ENCODE measurements around the gene CYSRT1. TPM values are rescaled to one million over a fixed set of nuclear protein-coding genes. Genes with fewer than 3 reads are reported as not detected.

CYSRT1 gene
- polyA plus RNA-seq, 3 donors, result 0.17 TPM; not detected in 2

- no peak overlapping the region for H3K4me3 Mint-ChIP-seq
- H3K27ac ChIP-seq (ENCODE audit: low read depth in 1 of 2, low read length in 2 of 2), result no peak overlapping the region
- H3K9me3 Mint-ChIP-seq, result peaks cover 0 to 3% (median 0%) of the 10 kb centered on the region in 7 donors
- no peak overlapping the region for H3K9ac ChIP-seq (ENCODE audit: insufficient read depth, low read length, poor library complexity, severe bottlenecking)
- no peak overlapping the region for H3K4me2 ChIP-seq (replicated peaks; ENCODE audit: extremely low read depth, low read length, poor library complexity, severe bottlenecking)
- WGBS (ENCODE audit: insufficient coverage), result 95% methylated on average over 25 of the region's 25 CpGs
- no peak overlapping the region for H2AFZ ChIP-seq (ENCODE audit: insufficient read depth, low read depth, low read length, poor library complexity, severe bottlenecking)
- peaks cover 18 to 26% of the 10 kb centered on the region in 2 donors for H3K4me1 ChIP-seq (ENCODE audit: control insufficient read depth in 1 of 2, insufficient read depth in 2 of 2, low read length in 2 of 2)
- H3K27ac Mint-ChIP-seq, result peak overlapping the region in 2 of 7 donors; percentile 38 to 55
- H4K20me1 ChIP-seq (ENCODE audit: insufficient read depth, low read length), result peaks cover 33% of the 10 kb centered on the region
- no peak overlapping the region for H3K4me3 ChIP-seq (replicated peaks in 1 of 3; ENCODE audit: low read depth in 2 of 3, low read length in 3 of 3)
- peaks cover 17% of the 10 kb centered on the region for H3K79me2 ChIP-seq (ENCODE audit: insufficient read depth, low read length)
- peaks cover 2 to 7% (median 6%) of the 10 kb centered on the region in 3 donors for H3K27me3 Mint-ChIP-seq (ENCODE audit: low read depth in 3 of 3)
- intact Hi-C loops (cut with micrococcal nuclease), result no loop called here
- no peak for TF ChIP-seq CTCF (IDR thresholded peaks at IDR 0.05)
- H3K9me3 ChIP-seq (replicated peaks in 1 of 2; ENCODE audit: control insufficient read depth in 1 of 2, insufficient read depth in 1 of 2, low read length in 2 of 2), result no peaks in the 10 kb centered on the region
- DNase-seq, result no peak
- H3K36me3 ChIP-seq (replicated peaks in 1 of 2; ENCODE audit: control insufficient read depth in 1 of 2, insufficient read depth in 2 of 2, low read length in 2 of 2), result peaks cover 18 to 19% of the 10 kb centered on the region in 2 donors
- peaks cover 15 to 18% of the 10 kb centered on the region in 2 donors for H3K36me3 Mint-ChIP-seq
- H3K4me1 Mint-ChIP-seq, result peaks cover 24% of the 10 kb centered on the region
- H3K27me3 ChIP-seq (ENCODE audit: control insufficient read depth in 2 of 2, insufficient read depth in 2 of 2, low read length in 2 of 2), result no peaks in the 10 kb centered on the region
Measured at GRCh38 chr9:137245450-137246421, 20.8 kb downstream of the CYSRT1 start.

GRCh38 chr9:137247135-137247915, 22.4 kb downstream of the CYSRT1 start:
- Histone ChIP-seq H3K9me3 (replicated peaks in 1 of 2; ENCODE audit: control insufficient read depth in 1 of 2, insufficient read depth in 1 of 2, low read length in 2 of 2) (no peaks in the 10 kb centered on the region), H3K9ac (ENCODE audit: insufficient read depth, low read length, poor library complexity, severe bottlenecking) (no peak overlapping the region), H3K4me1 (ENCODE audit: control insufficient read depth in 1 of 2, insufficient read depth in 2 of 2, low read length in 2 of 2) (peaks cover 12 to 19% of the 10 kb centered on the region in 2 donors), H2AFZ (ENCODE audit: insufficient read depth, low read depth, low read length, poor library complexity, severe bottlenecking) (no peak overlapping the region), H3K4me3 (replicated peaks in 1 of 3; ENCODE audit: low read depth in 2 of 3, low read length in 3 of 3) (no peak overlapping the region), H3K79me2 (ENCODE audit: insufficient read depth, low read length) (peaks cover 8% of the 10 kb centered on the region), H3K4me2 (replicated peaks; ENCODE audit: extremely low read depth, low read length, poor library complexity, severe bottlenecking) (no peak overlapping the region), H3K27me3 (ENCODE audit: control insufficient read depth in 2 of 2, insufficient read depth in 2 of 2, low read length in 2 of 2) (no peaks in the 10 kb centered on the region), H3K27ac (ENCODE audit: low read depth in 1 of 2, low read length in 2 of 2) (no peak overlapping the region), H4K20me1 (ENCODE audit: insufficient read depth, low read length) (peaks cover 25% of the 10 kb centered on the region), H3K36me3 (replicated peaks in 1 of 2; ENCODE audit: control insufficient read depth in 1 of 2, insufficient read depth in 2 of 2, low read length in 2 of 2) (peaks cover 14 to 15% of the 10 kb centered on the region in 2 donors)
- Mint-ChIP-seq H3K4me3 (no peak overlapping the region), H3K27me3 (ENCODE audit: low read depth in 3 of 3) (peaks cover 2 to 7% (median 6%) of the 10 kb centered on the region in 3 donors), H3K4me1 (peaks cover 21% of the 10 kb centered on the region), H3K36me3 (peaks cover 13 to 15% of the 10 kb centered on the region in 2 donors), H3K9me3 (no peaks in the 10 kb centered on the region), H3K27ac (no peak overlapping the region)
- no peak for TF ChIP-seq CTCF (IDR thresholded peaks at IDR 0.05)
- intact Hi-C loops (cut with micrococcal nuclease), result no loop called here
- DNase-seq, result no peak
- 86% methylated on average over 13 of the region's 20 CpGs for WGBS (ENCODE audit: insufficient coverage)
